ENCODE measurements around the gene SUSD1.
A peak's percentile ranks its signal among the peaks of the same experiment; 100 is the strongest.
"Not testable (repeated sequence)": the region's sequence is repeated elsewhere in the genome, so short reads cannot be mapped to it uniquely, and the experiment has no call there.

SUSD1 gene

DNA sequence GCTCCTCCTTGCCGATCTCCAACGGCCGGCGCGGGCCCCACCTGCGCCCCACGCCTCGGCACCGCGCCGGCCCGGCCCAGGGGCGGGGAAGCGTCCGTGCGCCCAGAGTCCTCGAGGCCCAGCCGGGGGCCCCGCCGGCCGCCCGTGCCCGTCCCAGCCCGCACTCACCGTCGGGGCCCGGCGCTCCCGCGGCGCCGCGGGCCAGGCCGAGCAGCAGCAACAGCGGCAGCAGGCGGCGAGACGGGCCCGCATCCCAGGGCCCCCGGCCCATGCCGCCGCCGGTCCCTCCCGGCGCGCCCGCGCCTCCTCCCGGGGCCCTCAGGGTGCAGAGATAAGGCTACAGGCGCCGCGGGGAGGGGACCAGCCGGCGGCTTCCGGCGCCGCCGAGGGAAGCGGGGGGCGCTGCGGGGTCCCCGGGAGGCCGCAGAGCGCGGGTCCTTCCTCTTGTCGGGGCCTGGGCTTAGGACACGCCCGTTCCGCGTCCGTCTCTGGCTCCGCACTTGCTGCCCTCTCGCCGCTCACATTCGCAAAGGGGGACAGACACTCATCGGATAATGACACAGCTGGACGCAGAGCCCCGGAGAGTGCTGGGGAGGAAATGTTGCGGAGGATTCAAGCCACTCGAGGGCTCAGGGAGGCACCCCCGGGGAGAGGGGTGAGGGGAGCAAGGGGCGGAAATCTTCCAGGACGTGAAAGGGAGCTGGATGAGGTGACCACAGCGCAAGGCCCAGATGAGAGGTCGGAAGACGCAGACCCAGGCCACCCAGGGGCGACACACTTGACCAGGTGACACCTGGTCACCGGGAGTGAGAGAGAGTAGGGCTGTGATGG is at the start of gene SUSD1:
TSS of gene SUSD1 (minus strand) at position 333 of the 831 bp plus-strand sequence. CDS start at position 271, 62 bp downstream.
- peak within 1 kb of the TSS; percentile 63 for H3K4me3 ChIP-seq (ENCODE audit: low read depth, low read length)

DNA sequence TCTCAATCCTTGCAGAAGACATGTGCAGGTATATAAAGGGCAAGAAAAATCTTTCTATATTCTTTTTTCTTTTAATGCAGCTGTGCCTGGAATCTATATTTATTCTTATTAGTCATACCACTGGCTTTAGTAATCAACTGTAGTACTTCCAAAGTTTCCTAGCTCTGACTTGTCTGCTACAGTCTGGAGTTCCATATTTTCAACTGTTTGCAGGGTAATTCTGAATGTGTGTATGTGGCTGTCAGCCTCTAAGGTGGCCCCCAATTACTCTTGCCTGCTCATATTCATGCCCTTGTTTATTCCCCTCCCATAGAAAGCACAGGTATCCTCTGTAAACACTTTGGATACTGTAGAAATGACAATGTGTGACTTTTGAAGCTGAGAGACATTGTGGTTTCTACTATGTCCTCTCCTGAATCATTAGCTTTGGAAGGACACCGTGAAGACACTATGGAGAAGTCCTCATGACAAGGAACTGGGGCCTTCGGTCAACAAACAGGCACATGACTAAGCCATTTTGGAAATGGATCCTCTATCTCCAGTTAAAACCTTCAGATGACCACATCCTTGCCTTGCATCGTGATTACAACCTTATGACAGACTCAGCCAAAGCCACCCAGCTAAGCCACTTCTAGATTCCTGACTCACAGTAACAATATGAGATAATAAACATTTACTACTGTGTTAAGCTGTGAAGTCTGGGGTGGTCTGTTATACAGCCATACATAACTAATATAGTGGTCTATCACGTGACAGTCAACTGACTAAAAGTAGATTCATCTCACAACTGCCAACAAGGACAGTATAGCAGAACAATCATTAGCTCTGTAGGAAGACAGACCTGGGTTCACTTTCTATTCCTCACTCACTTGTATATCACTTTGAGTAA is 49.5 kb upstream of the SUSD1 start:
- H3K4me3 ChIP-seq (ENCODE audit: low read depth, low read length): no peak overlapping the region

DNA sequence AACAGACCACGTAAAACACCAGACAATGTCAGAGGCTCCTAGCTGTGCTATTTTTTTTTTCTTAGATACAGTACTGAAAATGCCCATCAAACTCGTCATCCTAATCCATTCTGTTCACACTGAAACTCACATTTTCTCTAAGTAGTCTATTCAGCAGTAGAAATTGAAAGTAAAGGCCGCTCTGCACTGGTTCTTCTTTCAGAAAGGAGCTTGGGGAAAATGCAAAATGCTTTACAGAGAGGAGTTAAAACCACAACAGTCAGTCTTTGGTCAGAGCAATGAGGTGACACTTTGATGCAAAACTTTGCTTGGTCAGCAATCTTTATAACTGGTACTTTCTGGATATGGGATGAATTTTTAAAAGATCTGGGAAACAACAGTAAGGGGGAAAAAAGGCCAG is 43.8 kb upstream of the SUSD1 start:
- H3K4me3 ChIP-seq (ENCODE audit: low read depth, low read length): no peak overlapping the region

DNA sequence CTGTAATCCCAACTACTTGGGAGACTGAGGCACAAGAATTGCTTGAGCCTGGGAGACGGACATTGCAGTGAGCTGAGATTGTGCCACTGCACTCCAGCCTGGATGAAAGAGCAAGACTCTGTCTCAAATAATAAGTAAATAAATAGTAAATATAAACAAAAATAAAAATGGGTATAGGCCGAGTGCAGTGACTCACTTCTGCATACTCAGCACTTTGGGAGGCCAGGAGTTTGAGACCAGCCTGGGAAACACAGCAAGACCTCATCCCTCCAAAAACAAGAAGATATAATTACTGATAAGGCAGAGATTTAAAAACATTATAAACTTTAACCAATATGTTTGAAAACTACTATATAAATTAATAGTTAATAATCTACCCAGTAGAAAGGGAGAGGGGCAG is 37.8 kb upstream of the SUSD1 start:
- H3K4me3 ChIP-seq (ENCODE audit: low read depth, low read length): no peak overlapping the region

DNA sequence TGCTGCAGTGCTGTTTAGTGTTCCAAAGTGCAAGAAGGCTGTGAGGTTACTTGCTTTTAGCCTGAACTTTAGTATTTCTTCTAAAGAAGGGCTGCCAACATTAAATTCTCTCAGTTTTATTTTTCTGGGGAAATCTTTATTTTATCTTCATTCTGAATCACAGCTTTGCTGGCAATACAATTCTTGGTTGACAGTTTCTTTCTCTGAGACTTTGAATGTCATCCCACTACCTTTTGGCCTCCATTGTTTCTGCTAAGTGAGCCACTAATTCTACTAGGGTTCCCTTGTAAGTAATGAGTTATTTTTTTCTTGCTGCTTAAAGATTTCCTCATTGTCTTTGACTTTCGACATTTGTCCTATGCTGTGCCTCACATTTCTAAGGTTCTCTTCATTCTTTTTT is 32.4 kb upstream of the SUSD1 start:
- no peak overlapping the region for H3K4me3 ChIP-seq (ENCODE audit: low read depth, low read length)

DNA sequence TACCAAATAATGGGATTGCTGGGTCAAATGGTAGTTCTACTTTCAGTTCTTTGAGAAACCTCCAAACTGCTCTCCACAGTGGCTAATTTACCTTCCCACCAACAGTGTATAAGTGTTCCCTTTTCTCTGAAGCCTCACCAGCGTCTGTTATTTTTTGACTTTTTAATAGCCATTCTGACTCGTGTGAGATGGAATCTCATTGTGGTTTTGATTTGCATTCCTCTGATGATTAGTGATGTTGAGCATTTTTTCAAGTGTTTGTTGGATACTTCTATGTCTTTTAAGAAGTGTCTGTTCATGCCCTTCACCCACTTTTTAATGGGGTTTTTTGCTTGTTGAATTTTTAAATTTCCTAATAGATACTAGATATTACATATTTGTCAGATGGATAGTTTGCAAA is 28.4 kb upstream of the SUSD1 start:
- no peak overlapping the region for H3K4me3 ChIP-seq (ENCODE audit: low read depth, low read length)

DNA sequence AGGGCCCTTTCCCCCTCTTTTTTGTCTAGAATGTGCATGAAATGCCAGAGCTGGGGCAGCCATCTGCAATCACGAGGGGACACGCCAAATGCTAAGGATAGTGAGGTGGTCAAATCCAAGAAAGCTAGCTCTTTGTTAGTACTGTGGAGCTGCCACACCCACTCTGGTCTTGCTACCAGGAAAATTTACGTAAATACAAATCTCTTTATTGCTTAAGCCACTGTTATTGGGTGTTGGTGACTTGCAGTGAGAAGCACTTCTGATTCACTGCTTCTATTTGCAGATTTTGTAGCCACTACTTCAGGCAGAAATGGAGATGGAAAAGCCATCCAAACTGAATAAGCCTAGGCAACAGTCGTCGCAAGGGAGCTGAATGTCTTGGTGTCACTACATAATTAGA is 25.6 kb upstream of the SUSD1 start:
- H3K4me3 ChIP-seq (ENCODE audit: low read depth, low read length): no peak overlapping the region

DNA sequence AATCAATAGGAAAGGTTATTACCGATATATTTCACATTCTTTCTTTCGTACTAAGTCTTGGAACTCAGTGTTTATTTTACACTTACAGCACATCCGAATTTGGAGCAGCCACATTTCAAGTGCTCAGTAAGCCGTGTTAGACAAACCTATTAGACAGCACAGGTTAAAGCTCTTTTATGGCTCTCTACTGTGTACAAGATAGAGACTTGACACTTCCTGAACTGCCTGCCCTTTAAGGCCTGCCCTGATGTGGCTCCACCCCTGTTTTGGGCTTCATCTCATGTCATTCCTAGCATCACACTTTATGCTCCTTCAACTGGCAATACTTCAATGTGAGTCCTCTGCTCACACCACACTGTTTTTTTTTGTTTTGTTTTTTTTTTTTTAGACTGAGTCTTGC is 23.5 kb upstream of the SUSD1 start:
- no peak overlapping the region for H3K4me3 ChIP-seq (ENCODE audit: low read depth, low read length)

DNA sequence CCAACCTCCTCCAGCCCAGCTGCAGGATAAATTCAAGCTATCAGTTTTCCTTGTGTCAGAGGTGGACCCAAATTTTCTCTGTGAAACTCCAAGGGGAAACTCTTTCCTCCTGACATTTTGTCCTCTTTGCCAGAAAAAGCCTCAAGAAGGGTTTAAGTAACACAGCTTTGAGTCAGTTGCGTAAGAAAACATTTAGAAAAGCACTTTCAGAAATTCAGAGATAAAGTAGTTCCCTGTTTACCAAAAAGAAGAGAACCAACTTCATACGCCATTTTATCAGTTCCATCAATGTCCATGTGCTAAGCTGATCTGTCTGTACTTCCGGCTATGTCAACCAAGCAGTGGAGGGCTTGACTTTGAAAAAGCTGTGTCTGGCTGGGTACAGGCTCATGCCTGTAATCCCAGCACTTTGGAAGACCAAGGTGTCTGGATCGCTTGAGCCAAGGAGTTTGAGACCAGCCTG is 19.9 kb upstream of the SUSD1 start:
- no peak overlapping the region for H3K4me3 ChIP-seq (ENCODE audit: low read depth, low read length)

DNA sequence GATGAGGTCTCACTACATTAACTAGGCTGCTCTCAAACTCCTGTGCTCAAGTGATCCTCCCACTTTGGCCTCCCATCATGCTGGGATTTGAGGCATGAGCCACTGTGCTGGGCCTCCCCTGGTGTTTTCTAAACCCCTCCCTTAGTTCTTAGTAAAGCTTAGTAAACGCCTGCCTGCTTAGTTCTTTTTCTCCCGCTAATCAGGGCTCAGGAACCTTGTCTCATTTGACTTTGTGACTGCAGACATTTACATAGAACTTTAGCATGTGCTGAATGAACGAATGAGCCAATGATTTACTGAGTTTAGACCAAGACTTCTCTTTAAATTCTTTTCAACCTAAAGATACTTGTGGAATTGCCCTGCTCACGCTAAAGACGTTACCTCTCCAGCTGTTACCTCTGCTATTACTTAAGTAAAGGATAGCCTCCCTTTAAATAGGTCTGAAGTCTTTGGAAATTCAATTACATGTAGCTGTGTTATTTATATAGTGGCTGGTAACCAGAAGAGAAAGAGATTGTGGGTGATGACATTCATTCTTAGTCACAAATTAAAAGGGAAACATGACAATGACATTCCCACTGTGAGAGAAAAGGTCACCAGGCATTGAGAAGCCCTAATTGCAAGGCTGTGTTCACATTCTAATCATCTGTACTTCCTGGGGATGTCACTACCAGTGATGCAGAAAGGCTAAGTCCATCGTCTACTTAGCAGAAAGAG is 18.6 kb upstream of the SUSD1 start:
- no peak overlapping the region for H3K4me3 ChIP-seq (ENCODE audit: low read depth, low read length)

DNA sequence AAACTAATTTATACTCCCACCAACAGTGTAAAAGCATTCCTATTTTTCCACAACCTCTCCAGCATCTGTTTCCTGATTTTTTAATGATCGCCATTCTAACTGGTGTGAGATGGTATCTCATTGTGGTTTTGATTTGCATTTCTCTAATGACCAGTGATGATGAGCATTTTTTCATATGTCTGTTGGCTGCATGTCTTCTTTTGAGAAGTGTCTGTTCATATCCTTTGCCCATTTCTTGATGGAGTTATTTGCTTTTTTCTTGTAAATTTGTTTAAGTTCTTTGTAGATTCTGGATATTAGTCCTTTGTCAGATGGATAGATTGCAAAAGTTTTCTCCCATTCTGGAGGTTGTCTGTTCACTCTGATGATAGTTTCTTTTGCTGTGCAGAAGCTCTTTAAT is 15.2 kb upstream of the SUSD1 start:
- not testable (repeated sequence) for H3K4me3 ChIP-seq (ENCODE audit: low read depth, low read length)

DNA sequence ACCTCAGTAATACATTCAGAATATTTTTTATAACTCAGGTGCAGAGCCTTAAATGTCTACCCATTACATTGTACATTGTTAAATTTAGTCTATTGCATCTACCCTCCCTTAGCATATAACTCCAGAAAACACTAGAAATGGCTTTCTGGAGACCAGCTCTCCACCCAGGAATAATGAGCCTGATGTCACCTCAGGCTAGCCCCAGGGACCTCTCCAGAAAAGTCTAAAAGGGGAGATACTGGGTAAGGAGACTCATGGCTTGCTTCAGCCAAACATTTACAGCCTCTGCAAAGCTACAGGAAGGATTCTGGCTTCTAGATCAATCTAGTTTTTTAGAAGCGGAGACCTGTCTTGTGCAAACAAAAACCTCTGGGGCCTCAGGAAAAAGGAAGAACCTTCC is 13.8 kb upstream of the SUSD1 start:
- H3K4me3 ChIP-seq (ENCODE audit: low read depth, low read length): no peak overlapping the region

DNA sequence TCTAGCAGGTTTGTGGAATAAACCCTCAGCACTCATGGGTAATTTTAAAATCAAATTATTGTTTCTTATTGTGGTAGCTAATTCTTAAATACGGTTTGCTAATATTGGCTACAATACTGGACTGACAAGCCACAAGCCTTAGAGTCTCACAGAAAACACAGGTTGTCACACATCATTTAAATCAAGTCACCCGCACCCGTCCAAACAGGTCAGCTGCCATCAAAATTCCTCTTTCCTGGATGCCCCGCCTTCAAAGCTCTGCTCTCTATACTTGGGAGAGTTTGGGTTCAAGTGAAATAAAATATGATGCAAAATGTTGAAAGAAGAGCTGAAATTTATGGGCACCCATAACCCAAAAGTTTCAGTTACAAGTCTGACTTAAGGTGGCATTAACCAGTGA is 12.3 kb upstream of the SUSD1 start:
- no peak overlapping the region for H3K4me3 ChIP-seq (ENCODE audit: low read depth, low read length)

DNA sequence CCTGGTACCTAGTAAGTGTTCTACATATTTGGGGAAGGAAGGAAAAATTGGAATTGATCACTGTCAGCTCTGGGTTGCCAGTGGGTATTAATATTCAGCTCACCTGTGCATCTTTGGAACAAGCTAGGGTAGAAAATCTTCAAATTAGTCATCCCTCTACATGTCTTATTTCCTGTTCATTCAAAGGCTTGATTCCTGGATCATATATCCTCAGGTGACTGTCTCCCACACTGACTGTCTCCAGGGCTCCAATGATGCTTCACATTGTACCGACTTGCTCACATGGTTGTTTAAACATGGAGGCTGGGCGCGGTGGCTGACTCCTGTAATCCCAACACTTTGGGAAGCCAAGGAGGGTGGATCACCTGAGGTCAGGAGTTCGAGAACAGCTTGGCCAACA is 11.6 kb upstream of the SUSD1 start:
- H3K4me3 ChIP-seq (ENCODE audit: low read depth, low read length): no peak overlapping the region

DNA sequence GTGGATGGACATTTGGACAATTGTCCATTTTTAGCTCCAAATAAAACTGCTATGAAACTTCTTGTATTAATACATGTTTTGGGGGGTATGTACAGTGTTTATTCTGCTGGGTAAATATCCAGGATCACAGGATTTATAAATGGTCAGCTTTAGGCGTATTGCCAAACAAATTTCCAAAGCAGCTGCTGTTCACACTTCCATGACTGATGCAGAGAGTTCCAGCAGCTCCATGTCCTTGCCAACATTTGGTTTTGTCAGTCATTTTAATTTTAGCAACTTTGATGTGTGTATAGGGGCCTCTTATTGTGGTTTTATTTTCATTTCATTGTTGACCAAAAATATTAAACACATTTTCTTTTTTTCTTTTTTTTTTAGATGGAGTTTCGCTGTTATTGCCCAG is 9.8 kb upstream of the SUSD1 start:
- H3K4me3 ChIP-seq (ENCODE audit: low read depth, low read length): no peak overlapping the region

DNA sequence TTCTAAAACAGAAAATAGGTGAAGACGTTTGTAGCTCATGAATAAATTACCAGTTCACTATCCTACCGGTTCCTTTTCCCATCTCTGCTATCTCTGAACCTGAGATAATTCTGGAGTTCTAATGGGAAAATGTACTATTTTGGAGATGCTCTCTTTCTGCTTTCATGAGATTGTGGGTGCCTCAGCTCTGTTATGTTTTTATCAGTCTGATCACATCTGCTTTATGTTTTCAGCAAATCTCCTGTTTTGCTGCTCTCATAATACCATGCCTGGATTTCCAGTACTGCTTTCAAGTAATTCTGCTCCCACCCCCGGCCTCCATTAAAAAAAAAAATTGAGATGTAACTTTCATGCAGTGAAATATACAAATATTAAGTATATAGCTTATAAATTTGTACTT is 9.1 kb upstream of the SUSD1 start:
- H3K4me3 ChIP-seq (ENCODE audit: low read depth, low read length): no peak overlapping the region

DNA sequence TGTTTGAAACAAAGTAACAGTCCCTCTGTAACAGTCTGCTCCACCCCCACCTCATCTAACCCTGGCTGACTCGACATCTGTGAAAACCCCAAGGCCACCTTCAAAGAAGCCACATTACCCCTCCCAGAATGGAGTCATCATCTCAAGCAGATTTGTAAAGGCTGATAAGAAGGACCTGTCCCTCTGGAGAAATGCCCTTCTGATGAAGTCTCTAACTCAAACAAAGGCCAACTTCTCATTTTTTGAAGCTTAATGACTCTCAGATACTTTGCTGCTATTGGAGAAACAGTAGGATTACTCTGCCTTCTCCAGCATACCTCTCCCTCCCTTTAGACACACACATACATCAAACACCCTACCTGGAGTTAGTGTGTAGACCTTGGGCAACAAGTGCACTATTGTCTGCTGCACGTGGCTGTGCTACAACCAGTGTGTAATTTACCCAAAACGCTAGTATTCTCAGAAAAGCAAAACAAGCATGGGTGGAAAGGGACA is 5.3 kb upstream of the SUSD1 start:
- no peak overlapping the region for H3K4me3 ChIP-seq (ENCODE audit: low read depth, low read length)

DNA sequence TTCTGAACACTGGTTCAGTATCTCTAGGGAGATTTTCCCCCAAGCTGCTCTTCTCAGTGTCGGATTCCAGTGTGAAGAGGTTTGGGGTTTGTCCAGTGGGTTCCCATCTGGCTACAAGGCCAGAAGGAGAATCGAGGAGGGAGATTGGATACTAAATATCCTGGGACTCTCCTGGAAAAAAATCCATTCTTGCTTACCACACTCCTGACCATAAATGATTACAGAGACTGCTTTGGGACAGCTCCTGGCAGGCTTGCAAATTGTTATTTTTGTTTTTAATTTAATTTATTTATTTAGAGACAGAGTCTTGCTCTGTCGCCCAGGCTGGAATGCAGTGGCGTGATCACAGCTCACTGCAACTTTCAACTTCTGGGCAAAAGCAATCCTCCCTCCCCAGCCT is 4.7 kb upstream of the SUSD1 start:
- H3K4me3 ChIP-seq (ENCODE audit: low read depth, low read length): no peak overlapping the region

DNA sequence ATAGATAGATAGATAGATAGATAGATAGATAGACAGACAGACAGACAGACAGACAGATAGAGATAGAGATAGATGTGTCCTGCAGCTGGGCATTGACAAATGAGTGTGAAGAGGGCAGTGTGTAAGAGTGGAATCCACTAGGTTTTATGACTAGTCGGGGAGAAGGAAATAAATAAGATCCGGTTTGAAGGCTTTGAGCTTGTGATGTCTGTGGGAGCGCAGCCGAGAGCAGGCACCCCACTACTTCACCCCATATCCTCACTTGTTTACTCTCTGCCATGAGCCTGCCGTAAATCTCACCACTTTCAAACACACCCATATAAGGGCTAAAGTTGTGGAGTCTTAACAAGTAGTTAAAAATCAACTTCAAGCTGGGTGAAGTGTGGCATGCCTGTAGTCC is 1.4 kb upstream of the SUSD1 start:
- no peak overlapping the region for H3K4me3 ChIP-seq (ENCODE audit: low read depth, low read length)

DNA sequence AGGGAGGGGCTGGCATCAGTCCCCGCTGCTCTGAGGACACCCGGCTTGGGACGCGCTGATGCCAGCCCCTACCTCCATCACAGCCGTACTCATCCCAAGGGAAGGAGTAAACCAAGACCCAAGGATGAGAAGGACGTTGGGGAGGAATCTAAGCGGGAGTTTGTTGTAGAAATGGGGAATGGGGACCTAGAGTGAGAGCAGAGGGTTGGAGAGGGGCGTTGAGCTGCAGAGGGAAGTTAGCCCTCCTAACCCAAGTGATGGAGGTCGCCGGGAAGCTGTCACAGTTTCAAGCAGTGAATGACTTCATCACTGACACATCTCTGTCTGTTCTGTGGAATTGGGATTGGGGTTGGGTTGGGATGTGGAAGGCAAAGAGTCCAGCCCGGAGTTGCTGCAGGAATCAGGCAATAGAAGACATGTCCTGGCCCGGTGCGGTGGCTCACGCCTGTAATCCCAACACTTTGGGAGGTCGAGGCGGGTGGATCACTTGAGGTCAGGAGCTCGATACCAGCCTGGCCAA is 759 bp upstream of the SUSD1 start:
- peak overlapping the region; percentile 63 for H3K4me3 ChIP-seq (ENCODE audit: low read depth, low read length)

Data from iPS-11a (cell line).